NCI-H526 (cell line): ENCODE measurements around the gene MCC.

ENCODE experiments used
- DNase-seq, 2 experiments: peaks; one replicate each; lab custom pipeline; 2025; lab: John Stamatoyannopoulos, UW

The MCC gene

GRCh38 chr5:113112435-113112834 is 375.8 kb downstream of the MCC start:
- DNase-seq = no peak

GRCh38 chr5:113110117-113110516 is 378.1 kb downstream of the MCC start:
- DNase-seq = no peak

- no peak for DNase-seq
Measured at GRCh38 chr5:113109344-113109743, 378.9 kb downstream of the MCC start.

GRCh38 chr5:113108485-113108884 is 379.8 kb downstream of the MCC start:
- no peak for DNase-seq

GRCh38 chr5:113106821-113107220 is 381.4 kb downstream of the MCC start:
- no peak for DNase-seq

GRCh38 chr5:113105693-113106280 is 382.5 kb downstream of the MCC start:
- DNase-seq = no peak

GRCh38 chr5:113103330-113103729 is 384.9 kb downstream of the MCC start:
- DNase-seq = no peak

- DNase-seq = no peak
Measured at GRCh38 chr5:113102121-113102531, 386.1 kb downstream of the MCC start.

- no peak for DNase-seq
Measured at GRCh38 chr5:113100981-113101380, 387.3 kb downstream of the MCC start.

GRCh38 chr5:113099822-113100221 is 388.4 kb downstream of the MCC start:
- peak; percentile 59 to 68 for DNase-seq

GRCh38 chr5:113098378-113098777 is 389.9 kb downstream of the MCC start:
- DNase-seq = no peak

- no peak for DNase-seq
Measured at GRCh38 chr5:113095831-113096230, 392.4 kb downstream of the MCC start.

- no peak for DNase-seq
Measured at GRCh38 chr5:113093558-113093957, 394.7 kb downstream of the MCC start.

GRCh38 chr5:113092683-113093082 is 395.6 kb downstream of the MCC start:
- DNase-seq = peak in 1 of 2 experiments; percentile 30

GRCh38 chr5:113091622-113092021 is 396.6 kb downstream of the MCC start:
- no peak for DNase-seq

GRCh38 chr5:113090336-113091106 is 397.7 kb downstream of the MCC start:
- DNase-seq = no peak

- DNase-seq = no peak
Measured at GRCh38 chr5:113089653-113090335, 398.5 kb downstream of the MCC start.

- no peak for DNase-seq
Measured at GRCh38 chr5:113087976-113088514, 400.2 kb downstream of the MCC start.

- DNase-seq = no peak
Measured at GRCh38 chr5:113085880-113086409, 402.3 kb downstream of the MCC start.

- no peak for DNase-seq
Measured at GRCh38 chr5:113085084-113085414, 403.2 kb downstream of the MCC start.

GRCh38 chr5:113084402-113085083 is 403.7 kb downstream of the MCC start:
- no peak for DNase-seq

- DNase-seq = no peak
Measured at GRCh38 chr5:113083481-113083880, 404.8 kb downstream of the MCC start.
